AG04450 (cell line): ENCODE data around the gene DNAJC1. TPM values are rescaled to one million over a fixed set of nuclear protein-coding genes. Genes with fewer than 3 reads are reported as not detected.

Source experiments
- CTCF ChIA-PET: fragments of 300-600, 350-600 bp; formaldehyde crosslinking; extraction: SDS; loops from one replicate; lab custom pipeline; 2022; ENCODE audit warnings: antibody characterized with exemption, inconsistent platforms; lab: Charles Lee
- POLR2A ChIA-PET: fragments of 350-600 bp; formaldehyde crosslinking; extraction: SDS; loops from one replicate; lab custom pipeline; 2021; ENCODE audit warnings: antibody characterized with exemption, inconsistent platforms; lab: Yijun Ruan, JAX
- DNase-seq: peaks from one replicate; pipeline ENCODE4 v3.0.0-alpha.2; 2011; ENCODE audit warnings: low read depth, low spot score
- H3K27ac ChIP-seq: one replicate; pipeline ENCODE4 v1.5.1; 2012; ENCODE audit warnings: low read depth, low read length, control low read depth
- H3K27me3 ChIP-seq: one replicate; pipeline ENCODE4 v1.6.0; 2012; ENCODE audit warnings: low read length; ENCODE audit not compliant: control insufficient read depth, insufficient read depth
- H3K4me3 ChIP-seq: 2 replicates; pipeline ENCODE4 v1.5.1; 2011; ENCODE audit warnings: mild to moderate bottlenecking, low read depth, low read length, control low read depth
- H3K9me3 ChIP-seq: 2 replicates; pipeline ENCODE4 v1.5.1; 2012; ENCODE audit warnings: low read length; ENCODE audit not compliant: control insufficient read depth, insufficient read depth
- CTCF ChIP-seq: IDR thresholded peaks from 2 replicates; pipeline ENCODE4 v1.5.1; 2011; ENCODE audit warnings: low read depth, low read length, control low read depth, inconsistent platforms
- polyA plus RNA-seq: library from polyadenylated mRNA; depleted of rRNA; stranded (reverse); fragments of >200 nt; gene quantifications from 2 replicates; pipeline ENCODE4 v1.2.3, GENCODE V29; 2011

The DNAJC1 gene
- polyA plus RNA-seq, 1 experiment: 21.5 TPM

- no peak for DNase-seq
- CTCF ChIA-PET: no interaction called here
- Histone ChIP-seq H3K27me3 (no peaks in the 10 kb centered on the region), H3K27ac (no peak overlapping the region), H3K9me3 (no peaks in the 10 kb centered on the region), H3K4me3 (no peak overlapping the region)
- POLR2A ChIA-PET: no interaction called here
- TF ChIP-seq CTCF: no peak
Observed at GRCh38 chr10:21976280-21976679, 27.2 kb downstream of the DNAJC1 start.

- CTCF ChIA-PET: interaction anchor here (0.8 kb wide), 1 partner anchor 18 kb away, joined by 3 read pairs; no protein-coding TSS in a partner anchor
Observed at GRCh38 chr10:21975378-21975990, 28.0 kb downstream of the DNAJC1 start.

GRCh38 chr10:21972584-21972983, 30.9 kb downstream of the DNAJC1 start:
- no peak for DNase-seq
- Histone ChIP-seq H3K27me3 (no peaks in the 10 kb centered on the region), H3K9me3 (no peaks in the 10 kb centered on the region), H3K4me3 (no peak overlapping the region), H3K27ac (no peak overlapping the region)
- CTCF ChIA-PET: no interaction called here
- no peak for TF ChIP-seq CTCF
- POLR2A ChIA-PET: no interaction called here

More at GRCh38 chr10:21975378-21975990, 28.0 kb downstream of the DNAJC1 start:
- DNase-seq: no peak
- POLR2A ChIA-PET: no interaction called here
- Histone ChIP-seq H3K4me3 (no peak overlapping the region), H3K27me3 (no peaks in the 10 kb centered on the region), H3K27ac (no peak overlapping the region), H3K9me3 (no peaks in the 10 kb centered on the region)
- TF ChIP-seq CTCF: no peak

- H3K4me3 ChIP-seq: no peak overlapping the region
- CTCF ChIA-PET: no interaction called here
- no peaks in the 10 kb centered on the region for H3K27me3 ChIP-seq
- POLR2A ChIA-PET: no interaction called here
- TF ChIP-seq CTCF: no peak
- H3K27ac ChIP-seq: no peak overlapping the region
- DNase-seq: no peak
- no peaks in the 10 kb centered on the region for H3K9me3 ChIP-seq
Observed at GRCh38 chr10:21969326-21970287, 33.9 kb downstream of the DNAJC1 start.
